Thoracic aorta (tissue), 2 donors: ENCODE data around the gene CDKL1. TPM values are rescaled to one million over a fixed set of nuclear protein-coding genes. Genes with fewer than 3 reads are reported as not detected.

Experiments
- ATAC-seq: fragments of 150-250 bp; one replicate; pipeline ENCODE4 v1.8.0; 2017; ENCODE audit warnings: low read depth; ENCODE audit not compliant: insufficient number of reproducible peaks, low FRiP score
- DNase-seq: peaks from one replicate; pipeline ENCODE4 v3.0.0-alpha.2; 2020; ENCODE audit warnings: low spot score
- H3K27ac ChIP-seq, 2 donors: fragments of 200-600 bp; sonication (generic); 1 replicate in 1 of 2; 2 replicates in 1 of 2; pipeline ENCODE4 v1.5.1; 2016; ENCODE audit warnings: mild to moderate bottlenecking in 2 of 2, moderate library complexity in 2 of 2
- H3K27me3 ChIP-seq: fragments of 200-600 bp; sonication (generic); replicated peaks from 2 replicates; pipeline ENCODE4 v1.6.0; 2016; ENCODE audit warnings: mild to moderate bottlenecking; ENCODE audit not compliant: insufficient read depth
- H3K36me3 ChIP-seq: fragments of 200-600 bp; sonication (generic); one replicate; pipeline ENCODE4 v1.5.1; 2016
- H3K4me1 ChIP-seq, 2 donors: fragments of 200-600 bp; sonication (generic); 1 replicate in 1 of 2; 2 replicates in 1 of 2; pipeline versions ENCODE4 v1.5.1 to v1.6.0; 2016; ENCODE audit warnings: low read depth in 2 of 2, mild to moderate bottlenecking in 1 of 2; ENCODE audit not compliant: control insufficient read depth in 1 of 2
- H3K4me3 ChIP-seq: fragments of 200-600 bp; sonication (generic); 2 replicates; pipeline ENCODE4 v1.5.1; 2016; ENCODE audit warnings: mild to moderate bottlenecking
- H3K9me3 ChIP-seq: fragments of 200-600 bp; sonication (generic); 2 replicates; pipeline ENCODE4 v1.5.1; 2016
- total RNA-seq, 2 donors: library from RNA; depleted of rRNA; stranded (reverse); fragments of >200 nt; gene quantifications; one replicate each; pipeline versions ENCODE4 v1.1.0 to v1.2.3, GENCODE V29; 2016
- TF ChIP-seq, protein P1 (sequence below): fragments of 200-600 bp; sonication (generic); IDR thresholded peaks from one replicate; pipeline ENCODE4 v1.5.1; 2019; ENCODE audit warnings: antibody characterized with exemption

The CDKL1 gene
- total RNA-seq, 2 donors from 2014 or later = 2.8 to 8.1 TPM

- Histone ChIP-seq H3K27ac (no peak overlapping the region), H3K4me3 (no peak overlapping the region), H3K9me3 (no peaks in the 10 kb centered on the region), H3K4me1 (no peaks in the 10 kb centered on the region), H3K27me3 (no peaks in the 10 kb centered on the region), H3K36me3 (no peaks in the 10 kb centered on the region)
- TF ChIP-seq, protein P1, sequence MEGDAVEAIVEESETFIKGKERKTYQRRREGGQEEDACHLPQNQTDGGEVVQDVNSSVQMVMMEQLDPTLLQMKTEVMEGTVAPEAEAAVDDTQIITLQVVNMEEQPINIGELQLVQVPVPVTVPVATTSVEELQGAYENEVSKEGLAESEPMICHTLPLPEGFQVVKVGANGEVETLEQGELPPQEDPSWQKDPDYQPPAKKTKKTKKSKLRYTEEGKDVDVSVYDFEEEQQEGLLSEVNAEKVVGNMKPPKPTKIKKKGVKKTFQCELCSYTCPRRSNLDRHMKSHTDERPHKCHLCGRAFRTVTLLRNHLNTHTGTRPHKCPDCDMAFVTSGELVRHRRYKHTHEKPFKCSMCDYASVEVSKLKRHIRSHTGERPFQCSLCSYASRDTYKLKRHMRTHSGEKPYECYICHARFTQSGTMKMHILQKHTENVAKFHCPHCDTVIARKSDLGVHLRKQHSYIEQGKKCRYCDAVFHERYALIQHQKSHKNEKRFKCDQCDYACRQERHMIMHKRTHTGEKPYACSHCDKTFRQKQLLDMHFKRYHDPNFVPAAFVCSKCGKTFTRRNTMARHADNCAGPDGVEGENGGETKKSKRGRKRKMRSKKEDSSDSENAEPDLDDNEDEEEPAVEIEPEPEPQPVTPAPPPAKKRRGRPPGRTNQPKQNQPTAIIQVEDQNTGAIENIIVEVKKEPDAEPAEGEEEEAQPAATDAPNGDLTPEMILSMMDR = no peak
- ATAC-seq (no peak), DNase-seq (no peak)
Measured at GRCh38 chr14:50388256-50388931, 8.3 kb downstream of the CDKL1 start.

DNA sequence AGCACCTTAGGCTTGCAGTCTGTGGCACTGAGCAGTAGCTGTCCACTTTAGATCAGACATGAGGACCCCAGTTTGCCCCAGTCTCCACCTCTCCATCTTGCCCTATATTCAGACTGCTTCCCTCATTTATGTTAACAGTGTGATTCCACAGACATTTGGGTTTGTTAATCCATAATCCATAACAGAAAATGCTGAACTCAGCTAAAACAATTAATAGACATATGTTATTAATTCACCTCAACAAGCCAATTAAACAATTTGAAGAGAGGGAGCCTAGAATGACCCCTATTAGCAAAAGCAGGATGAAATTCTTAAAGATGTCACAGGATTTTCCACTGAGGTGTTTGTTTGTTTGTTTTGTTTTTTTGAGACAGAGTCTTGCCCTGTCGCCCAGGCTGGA, 9.1 kb downstream of the CDKL1 start:
- DNase-seq (no peak), ATAC-seq (no peak)
- Histone ChIP-seq H3K9me3 (no peaks in the 10 kb centered on the region), H3K36me3 (no peaks in the 10 kb centered on the region), H3K27ac (no peak overlapping the region), H3K4me3 (no peak overlapping the region), H3K4me1 (no peaks in the 10 kb centered on the region), H3K27me3 (no peaks in the 10 kb centered on the region)
- TF ChIP-seq, protein P1 = no peak

DNA sequence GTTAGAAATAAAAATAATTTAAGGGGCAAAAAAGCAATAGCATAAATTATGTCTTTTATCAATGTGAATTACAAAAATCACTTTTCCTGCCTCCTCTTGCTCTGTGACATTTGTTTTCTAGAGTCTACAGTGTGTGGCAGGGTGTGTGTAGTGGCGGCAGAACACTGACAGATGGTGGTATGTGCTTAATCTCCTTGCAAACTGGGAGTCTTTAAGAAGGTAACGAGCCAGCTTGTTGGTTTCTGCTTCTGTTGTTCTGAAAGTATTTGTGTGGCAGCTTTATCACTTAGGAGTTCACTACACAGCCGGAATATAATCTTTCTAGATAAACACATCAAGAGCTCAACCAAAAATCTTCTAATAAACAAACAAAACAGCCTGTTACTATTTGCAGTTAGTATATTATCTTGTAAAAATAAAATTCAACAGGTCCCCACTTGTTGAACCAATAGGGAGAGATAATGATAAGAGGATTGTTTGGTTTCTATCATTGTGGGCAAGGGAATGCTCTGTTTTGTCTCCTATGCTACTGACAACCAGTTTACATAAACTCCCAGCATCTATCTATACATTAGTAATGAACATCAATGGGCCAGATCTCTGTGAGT, 13.0 kb downstream of the CDKL1 start:
- TF ChIP-seq, protein P1 = no peak
- ATAC-seq = no peak
- H3K36me3 ChIP-seq = no peaks in the 10 kb centered on the region

DNA sequence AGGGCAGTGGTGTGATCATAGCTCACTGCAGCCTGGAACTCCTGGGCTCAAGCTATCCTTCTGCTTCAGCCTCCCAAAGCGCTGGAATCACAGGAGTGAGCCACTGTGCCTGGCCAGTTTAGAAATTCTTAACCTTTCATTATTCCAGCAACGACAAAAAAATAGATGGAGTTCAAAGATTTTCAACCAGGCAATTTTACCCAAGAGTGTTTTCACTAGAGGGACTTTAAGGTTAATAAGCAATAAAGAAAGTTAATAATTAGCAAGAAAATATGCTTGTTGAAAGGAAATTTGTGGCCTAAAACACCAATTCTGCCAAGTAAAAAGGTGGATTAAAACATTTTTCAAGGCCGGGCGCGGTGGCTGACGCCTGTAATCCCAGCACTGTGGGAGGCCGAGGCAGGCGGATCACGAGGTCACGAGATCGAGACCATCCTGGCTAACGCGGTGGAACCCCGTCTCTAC, 14.8 kb downstream of the CDKL1 start:
- Histone ChIP-seq H3K4me3 (no peak overlapping the region), H3K27ac (no peak overlapping the region), H3K9me3 (no peaks in the 10 kb centered on the region), H3K4me1 (no peaks in the 10 kb centered on the region), H3K27me3 (no peaks in the 10 kb centered on the region), H3K36me3 (no peaks in the 10 kb centered on the region)
- no peak for DNase-seq
- no peak for ATAC-seq
- TF ChIP-seq, protein P1 = no peak

More for the DNA sequence above, 13.0 kb downstream of the CDKL1 start:
- Histone ChIP-seq H3K27ac (no peak overlapping the region), H3K4me1 (no peaks in the 10 kb centered on the region), H3K9me3 (no peaks in the 10 kb centered on the region), H3K27me3 (no peaks in the 10 kb centered on the region), H3K4me3 (no peak overlapping the region)
- no peak for DNase-seq

DNA sequence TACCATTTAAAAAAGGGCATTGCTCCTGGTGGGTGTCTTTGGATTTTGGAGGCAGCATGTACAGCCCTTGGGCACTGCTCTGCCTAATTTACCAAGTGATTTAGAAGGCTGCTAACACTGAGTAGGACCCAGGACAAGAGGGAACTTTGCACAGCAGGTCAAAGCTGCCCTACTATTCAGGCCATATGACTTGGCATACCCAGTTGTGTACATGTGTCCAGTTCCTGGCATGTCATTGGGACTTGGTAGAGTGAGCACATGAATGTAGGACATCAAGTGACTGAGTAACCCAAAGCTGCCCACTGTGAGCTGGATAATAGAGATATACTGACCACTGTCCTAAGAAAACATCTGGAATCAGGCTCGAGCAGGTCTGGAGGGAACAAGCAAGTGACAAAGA, 15.7 kb downstream of the CDKL1 start:
- Histone ChIP-seq H3K9me3 (no peaks in the 10 kb centered on the region), H3K36me3 (no peaks in the 10 kb centered on the region), H3K27ac (no peak overlapping the region), H3K4me3 (no peak overlapping the region), H3K4me1 (no peaks in the 10 kb centered on the region), H3K27me3 (no peaks in the 10 kb centered on the region)
- DNase-seq = no peak
- TF ChIP-seq, protein P1 = no peak
- no peak for ATAC-seq
